ENCODE results near the gene MICAL2.

DNA sequence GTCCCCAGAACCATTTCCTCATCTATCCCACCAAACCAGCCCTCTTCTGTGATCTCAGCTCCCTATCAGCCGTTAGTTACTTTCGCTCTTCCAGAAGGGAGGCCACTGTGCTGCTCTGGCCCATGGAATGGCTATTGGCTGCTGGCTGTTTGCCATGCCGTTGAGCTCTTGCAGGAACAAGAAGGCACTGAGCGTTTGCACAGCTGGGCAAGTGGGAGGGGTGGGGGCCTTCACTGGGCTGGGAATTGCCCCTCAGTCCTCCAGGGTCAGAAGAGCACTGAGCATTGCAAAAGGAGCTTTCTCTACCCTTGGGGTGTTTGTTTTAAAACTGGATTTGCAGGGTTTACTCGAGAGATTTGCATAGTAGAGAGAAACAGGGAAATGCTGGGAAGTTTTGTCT lies 137.9 kb downstream of the MICAL2 start:
- TF ChIP-seq POLR2AphosphoS5 (IDR thresholded peaks at IDR 0.05; ENCODE audit: low read depth, low read length) (no peak), POLR2A (IDR thresholded peaks at IDR 0.05; ENCODE audit: low read depth, low read length) (no peak), TAF1 (IDR thresholded peaks at IDR 0.05; ENCODE audit: low read depth, low read length) (no peak), SPI1 (IDR thresholded peaks at IDR 0.05; ENCODE audit: low read depth, low read length) (no peak), POU2F2 (IDR thresholded peaks at IDR 0.05; ENCODE audit: low read depth, low read length) (no peak), PAX5 (IDR thresholded peaks at IDR 0.05; ENCODE audit: insufficient read depth, low read length, severe bottlenecking) (no peak)
